ENCODE results near the gene FBRSL1.

FBRSL1 gene

DNA sequence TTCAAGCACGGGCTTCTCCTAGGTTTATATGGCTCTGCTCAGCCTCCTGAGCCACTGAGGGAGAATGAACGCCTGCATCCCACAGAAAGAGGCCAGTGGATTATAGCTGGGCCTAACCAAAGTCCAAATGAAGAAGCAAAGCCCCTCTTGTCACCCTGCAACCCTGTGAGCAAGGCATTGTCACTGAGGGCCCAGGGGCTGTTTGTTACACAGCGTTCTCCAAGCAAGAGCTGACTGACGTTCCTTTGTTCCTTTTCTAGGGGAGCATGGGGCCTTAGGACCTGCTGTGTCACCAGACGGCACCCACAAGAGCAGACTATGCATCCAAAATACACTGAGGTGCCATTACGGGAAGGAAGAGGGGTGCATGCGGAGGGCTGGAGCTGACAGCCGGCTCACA, 4.3 kb upstream of the FBRSL1 start:
- no peak for DNase-seq

DNA sequence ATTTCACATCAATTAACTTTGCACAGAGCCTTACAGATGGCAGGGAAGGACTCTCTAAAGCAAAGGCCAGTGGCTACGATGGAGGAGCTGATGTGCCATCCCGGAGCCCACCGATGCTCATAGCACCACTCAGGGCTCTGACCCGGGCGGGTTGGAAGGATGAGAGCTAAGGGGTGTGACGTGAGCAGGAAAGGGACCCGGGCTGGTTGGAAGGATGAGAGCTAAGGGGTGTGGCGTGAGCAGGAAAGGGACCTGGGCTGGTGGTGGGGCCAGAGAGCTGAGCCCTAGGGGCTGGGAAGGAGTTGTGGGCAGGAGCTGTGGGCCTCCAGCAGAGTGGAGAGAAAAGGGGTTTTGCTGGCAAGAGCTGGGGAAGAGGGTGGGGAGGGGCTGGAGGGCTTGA, 3.8 kb upstream of the FBRSL1 start:
- DNase-seq, result no peak

DNA sequence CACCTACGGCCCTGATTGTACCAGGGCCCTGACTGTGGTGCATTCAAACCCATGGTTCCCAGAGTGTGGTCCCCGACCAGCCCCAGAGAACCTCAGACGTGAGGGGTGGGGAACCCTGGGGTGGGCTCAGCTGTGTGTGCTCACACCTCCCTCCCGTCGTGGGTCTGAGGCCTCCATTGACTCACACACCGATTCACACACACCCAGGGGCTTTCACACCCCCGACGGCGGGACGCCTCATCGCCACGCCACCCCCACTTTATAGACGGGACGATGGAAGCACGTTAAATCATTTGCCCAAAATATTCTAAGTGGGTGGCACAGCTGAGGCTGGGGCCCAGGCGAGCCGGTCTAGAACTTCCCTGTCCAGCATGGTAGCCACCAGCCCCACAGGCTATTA, 3.4 kb upstream of the FBRSL1 start:
- DNase-seq, result no peak

DNA sequence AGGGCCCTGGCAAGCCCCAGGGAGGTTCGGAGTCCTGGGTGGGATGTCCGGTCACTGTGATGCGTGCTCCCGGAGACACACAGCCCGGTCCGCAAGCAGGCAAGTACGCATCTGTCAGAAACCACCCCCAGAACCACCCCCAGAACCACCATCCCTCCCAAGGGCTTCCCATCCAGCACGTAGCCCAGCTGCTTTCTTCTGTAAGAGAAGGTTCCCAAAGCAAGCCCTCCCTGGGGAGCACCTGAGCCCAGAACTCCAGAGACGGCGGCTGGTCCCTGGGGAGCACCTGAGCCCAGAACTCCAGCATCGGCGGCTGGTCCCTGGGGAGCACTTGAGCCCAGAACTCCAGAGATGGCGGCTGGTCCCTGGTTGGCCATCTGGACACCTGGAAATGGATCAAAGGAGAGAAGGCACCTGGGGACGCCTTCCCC, 2.6 kb upstream of the FBRSL1 start:
- DNase-seq, result no peak

DNA sequence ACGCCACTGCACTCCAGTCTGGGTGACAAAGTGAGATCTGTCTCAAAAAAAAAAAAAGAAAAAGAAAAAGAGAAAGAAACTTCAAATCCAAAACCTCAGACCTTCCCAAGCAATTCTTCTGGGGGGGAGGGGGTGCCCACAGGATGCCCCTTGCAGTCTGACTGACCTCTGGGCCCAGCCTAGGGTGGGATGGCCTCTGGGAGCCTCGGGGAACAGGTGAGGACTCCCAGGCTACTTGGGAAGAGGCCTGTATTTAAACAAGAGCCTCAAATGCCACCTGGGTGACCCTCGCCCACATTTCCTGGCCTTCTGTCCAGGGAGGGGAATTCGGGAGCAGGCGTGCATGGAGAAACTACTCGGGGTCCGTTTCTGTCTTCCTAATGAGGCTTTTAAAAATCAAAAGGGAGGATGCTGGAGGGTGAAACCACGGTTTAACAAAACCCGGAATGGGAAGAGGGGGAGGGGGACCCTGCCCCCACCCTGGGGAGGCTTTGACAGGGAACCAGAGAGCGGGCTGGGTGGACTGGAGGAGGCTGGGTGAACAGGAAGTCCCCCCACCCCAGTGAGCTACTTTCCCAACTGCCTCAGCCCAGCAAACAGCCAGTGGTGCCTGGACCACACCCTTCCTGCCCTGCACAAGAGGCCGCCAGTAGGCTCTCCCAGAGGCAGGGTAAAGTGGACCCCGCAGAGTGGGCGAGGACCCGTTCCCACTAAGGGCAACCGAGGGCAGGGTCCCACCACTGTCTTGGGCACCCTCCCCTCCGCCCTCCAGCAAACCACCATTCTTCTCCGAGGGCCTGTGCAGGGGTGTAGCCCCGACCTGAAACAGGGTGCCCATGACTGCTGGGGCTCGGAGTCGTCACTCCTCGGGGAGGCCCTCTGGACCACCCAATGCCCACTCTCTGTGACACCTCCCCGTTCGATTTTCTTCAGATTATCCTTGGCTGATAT, 1.5 kb upstream of the FBRSL1 start:
- no peak for DNase-seq

DNA sequence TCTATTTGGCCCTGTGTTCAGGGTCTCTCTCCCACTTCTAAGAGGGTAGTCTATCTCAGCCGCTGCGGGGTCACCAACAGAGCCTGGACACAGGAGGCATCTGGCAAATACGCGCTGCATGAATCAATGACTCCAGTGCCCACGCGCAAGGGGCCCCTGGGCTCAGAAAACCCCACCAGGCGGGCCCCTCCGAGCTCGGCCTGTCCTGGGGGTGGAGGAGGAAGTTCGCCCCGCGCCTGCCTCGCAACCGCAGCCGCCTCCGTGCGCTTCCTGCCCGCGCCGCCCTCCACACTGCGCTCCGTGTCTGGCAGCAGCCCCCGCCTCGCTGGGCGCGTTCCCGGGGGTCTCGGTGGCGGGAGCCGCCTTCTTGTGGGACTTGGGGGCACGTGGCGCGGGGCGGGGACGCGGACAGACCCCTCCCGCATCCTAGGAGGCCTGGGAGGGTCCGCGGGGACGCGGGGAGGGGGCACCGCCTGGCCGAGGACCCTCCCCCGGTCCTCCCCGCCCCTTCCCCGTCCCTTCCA, 811 bp upstream of the FBRSL1 start:
- peak; percentile 63 for DNase-seq

DNA sequence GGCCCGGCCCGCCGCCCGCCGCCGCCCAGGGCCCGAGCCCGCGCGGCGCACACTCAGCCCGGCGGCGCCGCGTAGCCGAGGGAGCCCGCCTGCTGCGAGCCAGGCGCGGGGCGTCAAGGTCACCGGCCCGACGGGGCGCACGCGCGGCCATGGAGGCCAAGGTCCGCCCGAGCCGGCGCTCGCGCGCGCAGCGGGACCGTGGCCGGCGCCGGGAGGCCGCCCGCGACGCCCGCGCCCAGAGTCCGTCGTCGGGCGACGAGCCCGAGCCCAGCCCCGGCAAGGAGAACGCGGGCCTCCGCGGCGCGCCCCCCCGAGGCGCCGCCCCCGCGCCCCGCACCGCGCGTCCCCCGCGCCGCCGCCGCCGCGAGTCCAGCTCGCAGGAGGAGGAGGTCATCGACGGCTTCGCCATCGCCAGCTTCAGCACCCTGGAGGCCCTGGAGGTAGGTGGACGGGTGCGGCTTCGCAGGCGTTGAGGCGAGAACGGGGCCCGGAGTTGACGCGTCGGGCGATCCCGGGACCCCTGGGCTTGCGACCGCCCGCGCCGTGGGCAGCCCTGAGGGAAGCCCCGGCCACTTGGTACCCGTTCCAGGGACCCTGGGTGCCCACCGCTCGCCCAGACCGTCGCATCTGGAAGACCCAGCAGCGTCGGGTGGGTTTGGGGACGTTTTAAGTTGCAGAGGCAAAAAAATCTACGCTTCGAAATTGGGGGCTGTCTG, 629 bp downstream of the FBRSL1 start:
- DNase-seq, result peak; percentile 53

DNA sequence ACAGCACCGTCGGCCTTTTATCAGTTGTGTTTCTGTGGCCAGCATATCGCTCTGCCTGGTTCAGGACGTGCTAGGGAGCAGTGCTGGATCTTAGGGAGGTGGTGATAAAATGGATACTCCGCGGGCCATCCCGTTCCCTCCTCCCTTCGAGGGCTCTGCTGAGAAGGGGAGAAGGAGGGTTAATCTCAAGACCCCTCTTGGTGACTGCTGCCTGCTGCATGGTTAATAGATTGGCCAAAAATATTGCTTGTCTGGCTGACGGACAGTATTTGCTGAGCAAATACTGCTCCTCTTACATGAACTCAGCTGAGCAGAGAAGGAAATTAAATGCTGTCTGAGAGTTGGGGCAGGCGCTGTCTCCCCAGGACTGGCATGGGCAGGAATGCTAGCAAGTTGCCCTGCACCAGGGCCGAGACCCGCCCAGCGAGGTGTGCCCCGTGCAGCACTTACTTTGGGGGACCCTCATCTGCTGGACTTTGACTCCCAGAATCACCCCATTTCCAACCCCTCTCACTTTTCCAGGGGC, 1.2 kb downstream of the FBRSL1 start:
- no peak for DNase-seq

DNA sequence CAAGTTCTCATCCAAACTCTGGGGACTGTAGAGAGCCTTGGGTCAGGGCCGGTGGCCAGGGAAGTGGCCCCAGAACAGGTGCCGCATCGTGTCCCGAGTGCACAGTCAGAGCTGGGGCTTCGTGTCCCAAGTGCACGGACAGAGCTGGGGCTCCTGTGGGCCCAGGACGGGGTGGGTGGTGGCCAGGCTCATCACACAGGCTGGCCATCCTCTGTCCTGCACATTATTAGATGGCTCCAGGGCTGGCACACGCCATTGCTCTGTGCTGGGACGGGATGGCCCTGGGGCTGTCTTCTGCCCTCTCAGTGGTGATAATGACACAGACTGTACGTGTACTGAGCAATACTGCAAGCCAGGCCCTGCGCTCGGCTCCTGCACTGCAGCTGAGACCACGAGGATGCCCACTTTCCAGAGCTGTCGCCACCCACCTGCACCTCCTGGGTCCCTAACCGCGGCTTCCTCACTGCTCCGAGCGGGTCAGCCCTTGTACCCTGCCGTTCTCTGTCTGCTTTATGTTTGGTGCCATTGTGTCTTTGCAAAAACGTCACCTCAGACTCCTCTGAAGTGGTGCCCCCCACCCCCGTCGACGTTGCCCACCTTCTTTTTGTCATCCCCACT, 1.9 kb downstream of the FBRSL1 start:
- DNase-seq, result no peak

DNA sequence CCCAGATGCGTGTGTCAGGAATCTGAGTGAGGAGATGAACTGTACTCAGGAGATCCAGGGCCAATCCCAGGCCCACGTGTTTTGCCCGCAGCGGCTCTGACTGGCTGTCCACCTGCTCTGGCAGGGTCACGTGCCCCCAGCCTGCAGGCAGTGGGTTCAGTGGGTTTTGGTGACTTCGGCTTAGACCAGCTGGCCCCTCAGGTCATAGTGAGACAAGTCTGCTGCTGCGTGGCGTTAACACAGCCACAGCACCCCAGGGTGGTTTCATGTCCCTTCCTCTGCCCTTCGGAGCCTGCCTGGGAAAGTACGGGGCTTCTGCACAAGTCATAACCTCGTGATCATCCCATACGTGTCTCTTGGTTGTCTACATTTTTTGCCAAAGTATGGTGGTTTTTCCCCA, 2.6 kb downstream of the FBRSL1 start:
- no peak for DNase-seq

DNA sequence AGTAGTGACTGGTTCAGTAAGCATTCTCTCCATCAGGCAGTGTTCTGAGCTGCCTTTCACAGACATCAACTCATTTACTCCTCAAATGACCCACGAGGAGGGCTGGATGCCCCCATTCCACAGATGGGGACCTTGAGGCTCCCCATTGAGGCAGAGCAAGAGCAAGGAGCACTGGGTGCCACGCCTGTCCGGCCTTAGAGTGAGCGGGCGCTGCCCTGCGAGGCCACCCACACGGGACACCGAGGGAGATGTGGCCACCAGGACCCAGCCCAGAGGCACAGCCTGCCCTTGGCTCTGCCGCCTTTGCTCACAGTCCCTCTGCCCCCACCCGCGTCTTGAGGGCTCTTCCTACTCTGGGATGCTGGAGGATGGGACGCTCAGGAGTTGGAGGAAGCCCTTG, 3.0 kb downstream of the FBRSL1 start:
- DNase-seq, result no peak

DNA sequence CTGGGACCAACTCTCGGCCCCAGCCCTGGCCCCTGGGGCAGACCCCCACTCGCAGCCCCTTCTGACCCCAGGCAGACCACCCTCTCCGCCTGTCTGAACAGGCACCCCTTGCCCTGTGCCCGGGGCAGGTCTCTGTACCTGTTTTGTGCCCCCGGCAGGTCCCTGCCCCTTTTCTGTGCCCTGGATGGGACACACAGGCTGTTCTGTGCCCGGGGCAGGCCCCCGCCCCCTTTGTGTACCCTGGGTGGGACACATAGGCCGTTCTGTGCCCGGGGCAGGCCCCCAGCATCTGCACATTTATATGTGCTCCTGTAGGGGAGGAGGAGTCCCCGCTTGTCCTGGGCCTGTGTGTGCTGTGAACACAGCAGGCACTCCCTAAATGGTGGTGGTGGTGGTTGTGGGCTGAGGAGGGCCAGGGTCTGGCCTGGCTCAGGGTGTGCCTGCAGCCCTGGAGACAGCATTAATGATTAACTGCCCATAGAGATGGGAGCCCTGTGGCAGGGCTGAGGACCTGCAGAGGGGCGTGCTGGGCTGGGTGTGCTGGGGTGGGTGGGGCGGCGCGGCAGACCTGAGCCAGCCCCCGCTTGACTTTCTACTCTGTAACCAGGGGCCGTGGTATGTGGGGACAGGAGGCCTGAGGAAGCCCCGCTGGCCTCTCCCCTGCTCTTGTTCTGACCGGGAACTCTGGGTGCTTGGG, 3.7 kb downstream of the FBRSL1 start:
- no peak for DNase-seq

DNA sequence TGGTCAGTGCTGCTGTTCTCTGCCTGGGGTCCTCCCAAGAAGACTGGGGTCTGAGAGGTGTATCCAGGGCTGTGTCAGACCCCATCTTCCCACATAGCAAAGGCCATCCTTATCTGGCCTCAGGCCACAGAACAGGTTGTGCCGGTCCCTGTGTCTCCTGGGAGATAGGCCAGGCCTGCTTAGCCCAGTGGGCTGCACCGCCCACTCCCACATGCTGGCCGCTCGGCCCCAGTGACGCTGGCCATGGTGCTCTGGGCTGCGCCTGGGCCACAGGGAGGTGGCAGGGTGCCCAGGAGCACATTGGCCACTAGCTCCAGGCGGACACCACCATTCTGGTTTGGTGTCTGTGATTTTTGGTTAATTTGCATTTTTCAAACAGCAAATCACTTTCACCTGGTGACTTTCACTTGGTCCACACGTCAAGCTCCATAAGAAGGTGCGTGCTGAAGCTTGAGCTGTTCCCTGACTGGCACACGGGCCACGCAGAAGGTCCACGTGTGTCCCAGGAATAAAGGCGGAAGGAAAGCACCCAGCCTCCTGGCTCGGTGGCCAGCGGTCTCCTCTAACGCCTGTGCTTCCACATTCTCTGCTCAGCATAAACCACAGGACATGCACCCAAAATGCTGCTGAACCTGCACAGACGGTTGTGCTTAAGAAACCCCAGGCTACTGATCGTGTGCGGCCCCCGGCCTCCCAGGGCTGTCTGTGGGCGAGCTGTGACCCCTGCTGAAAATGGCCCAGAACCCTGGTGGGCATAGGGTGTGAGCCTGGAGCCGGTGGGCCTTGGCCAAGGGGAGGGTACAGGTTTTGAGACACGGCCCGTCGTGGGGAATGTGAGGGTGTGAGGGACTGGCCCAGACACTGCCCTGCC, 4.6 kb downstream of the FBRSL1 start:
- DNase-seq, result no peak

DNA sequence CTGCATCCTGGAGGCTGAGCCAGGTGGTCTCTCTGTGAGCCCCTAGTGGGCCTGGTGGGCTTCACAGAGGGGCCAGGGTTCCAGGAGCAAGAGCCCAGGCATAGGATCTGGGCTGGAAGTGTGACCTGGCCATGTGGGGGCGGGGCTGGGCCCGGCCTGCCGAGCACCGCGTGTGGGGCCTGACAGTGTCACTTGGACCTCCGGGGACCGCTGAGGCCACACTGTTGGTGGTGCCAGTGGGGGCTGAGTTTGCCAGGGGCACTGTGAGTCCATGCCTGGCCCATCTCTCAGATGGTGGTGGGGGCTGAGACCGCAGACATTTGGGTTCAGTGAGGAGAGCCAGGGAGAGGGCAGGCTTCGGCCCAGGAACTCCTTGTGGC, 5.2 kb downstream of the FBRSL1 start:
- DNase-seq, result no peak

DNA sequence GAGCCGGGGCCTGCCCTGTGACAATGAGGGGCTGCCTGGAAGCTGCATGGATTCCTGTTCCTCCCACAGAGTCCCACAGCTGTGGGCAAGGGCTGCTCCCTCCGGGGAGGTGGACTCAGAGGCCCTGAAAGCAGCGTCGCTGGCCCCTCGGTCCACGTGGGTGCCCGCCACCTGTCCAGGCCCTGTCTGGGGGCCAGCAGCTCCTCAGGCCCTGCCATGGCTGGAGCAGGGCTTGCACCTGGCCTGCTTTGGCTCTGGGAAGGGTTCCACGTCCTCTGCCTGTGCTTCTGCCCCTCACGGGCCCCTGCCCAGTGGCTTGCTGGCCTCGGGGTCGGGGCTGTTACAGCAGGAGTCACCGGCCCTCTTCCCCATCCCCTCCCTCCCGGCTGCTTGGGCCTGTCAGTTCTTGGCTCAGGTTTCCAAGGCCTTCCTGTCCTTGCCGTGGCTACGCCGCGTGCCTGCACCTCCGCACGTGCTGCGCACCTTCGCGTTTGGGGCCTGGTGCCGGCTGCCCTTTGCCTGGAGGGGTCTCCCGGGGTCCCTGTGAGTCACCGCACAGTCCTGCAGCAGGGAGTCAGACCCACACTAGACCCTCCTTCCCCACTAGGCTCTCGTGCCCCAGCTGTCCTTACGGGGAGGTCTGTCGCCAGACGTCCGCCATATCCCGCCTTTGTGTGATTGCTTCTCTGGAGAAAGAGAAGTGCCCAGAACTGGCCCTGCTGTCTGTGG, 5.8 kb downstream of the FBRSL1 start:
- DNase-seq, result no peak

DNA sequence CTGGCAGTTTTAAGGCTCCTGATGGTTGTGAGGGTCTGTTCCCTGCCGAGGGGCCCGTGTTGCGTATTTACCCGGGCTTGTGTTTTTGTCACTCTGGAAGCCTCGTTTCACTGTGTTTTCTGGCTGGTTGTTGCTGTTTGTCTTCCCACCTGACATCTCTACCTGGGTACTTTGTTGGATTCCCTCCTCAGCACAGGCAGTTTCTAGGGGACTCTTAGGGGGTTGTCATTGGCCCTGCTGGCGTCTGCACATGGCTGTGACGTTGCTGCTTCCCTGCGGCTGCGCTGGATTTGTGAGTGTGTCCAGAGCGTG, 6.4 kb downstream of the FBRSL1 start:
- DNase-seq, result no peak

DNA sequence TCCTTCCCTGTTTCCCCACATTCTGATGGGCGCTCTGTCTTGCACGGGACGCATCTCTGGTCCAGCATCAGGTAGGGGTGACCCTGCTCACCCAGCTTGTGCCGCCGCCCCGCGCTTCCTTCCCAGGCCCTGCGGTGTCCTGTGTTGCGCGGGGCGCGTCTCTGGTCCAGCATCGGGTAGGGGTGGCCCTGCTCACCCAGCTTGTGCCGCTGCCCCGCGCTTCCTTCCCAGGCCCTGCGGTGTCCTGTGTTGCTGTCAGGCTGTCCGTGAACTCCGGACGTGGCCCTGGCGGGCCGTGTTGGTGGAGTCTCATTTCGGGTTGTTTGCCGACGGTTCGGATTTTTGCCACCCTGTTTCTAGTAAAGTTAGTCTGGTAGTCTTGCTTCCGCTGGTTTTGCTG, 6.8 kb downstream of the FBRSL1 start:
- DNase-seq, result no peak

DNA sequence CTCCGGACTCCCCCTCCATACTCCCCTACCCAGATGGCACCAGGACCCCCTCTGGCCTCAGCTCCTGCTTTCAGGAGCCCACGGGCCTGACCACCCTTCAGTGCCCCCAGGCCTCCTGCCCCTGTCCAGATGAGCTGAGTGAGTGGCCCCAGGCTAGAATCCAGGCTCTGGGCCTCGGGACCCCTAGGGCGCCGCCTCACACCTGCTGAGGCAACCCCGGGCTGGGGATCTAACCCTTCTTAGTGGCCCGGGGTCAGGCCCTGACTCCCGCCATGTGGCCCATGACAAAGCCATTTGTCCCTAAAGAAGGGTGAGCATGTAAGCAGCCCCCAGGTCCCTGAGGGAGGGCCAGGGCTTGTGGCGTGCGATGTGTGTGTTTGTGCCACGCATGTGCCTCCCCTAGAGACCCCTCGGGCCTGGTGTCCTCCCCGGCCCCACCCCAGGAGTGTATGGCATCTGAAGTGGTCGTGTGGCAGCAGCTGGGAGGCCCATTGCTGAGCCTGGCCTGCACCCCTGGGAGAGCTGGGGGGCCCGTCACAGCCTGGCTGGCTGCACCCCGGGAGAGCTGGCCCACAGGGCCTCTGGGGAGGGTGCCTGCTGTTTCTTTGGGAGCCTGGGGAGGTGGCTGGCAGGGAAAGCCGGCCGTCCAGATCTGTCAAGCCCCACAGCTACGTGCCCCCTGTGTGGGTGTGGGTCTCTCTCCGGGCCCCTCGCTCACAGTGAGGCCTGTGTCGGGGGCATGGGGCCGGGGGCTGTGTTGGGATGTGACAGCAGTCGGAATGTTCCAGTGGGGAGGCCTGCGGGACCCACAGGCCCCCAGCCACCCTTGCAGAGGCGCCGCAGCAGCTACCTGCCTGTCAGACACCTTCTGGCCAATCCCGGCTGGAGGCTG, 7.8 kb downstream of the FBRSL1 start:
- DNase-seq, result no peak

DNA sequence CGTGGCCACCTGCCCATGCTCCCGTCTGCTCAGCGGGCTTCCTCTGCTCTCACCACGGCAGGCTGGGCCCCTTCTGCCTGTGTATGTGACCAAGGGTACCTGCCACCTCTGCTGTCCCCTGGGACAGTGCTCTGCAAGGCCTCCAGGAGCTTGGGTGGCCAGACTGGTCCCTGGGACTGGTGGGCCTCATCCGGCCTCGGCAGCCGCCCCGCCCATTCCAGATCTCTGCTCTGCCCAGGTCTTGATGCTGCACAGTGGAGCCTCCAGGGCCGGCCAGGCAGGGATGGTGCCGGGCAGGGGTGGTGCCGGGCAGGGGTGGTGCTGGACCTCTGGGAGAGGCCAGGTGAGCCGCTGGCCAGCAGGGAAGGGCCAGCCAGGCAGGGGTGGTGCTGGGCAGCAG, 9.0 kb downstream of the FBRSL1 start:
- DNase-seq, result no peak

Measured in activated CD4-positive, CD25-positive, alpha-beta regulatory T cell treated with anti-CD3 and anti-CD28 coated beads, Interleukin-2, amount 50 U/mL, for 72 hours (primary cell).